ENCODE measurements around the gene SHISA6.

GRCh38 chr17:11340803-11341202 is 99.8 kb downstream of the SHISA6 start:
- TF ChIP-seq EZH2 (IDR thresholded peaks at IDR 0.05; ENCODE audit: borderline replicate concordance, low read depth, low read length, poor library complexity, severe bottlenecking): no peak
- no peak for TF ChIP-seq CTCF (conservative IDR thresholded peaks at IDR 0.05; ENCODE audit: low read depth, low read length)

All from A673 (cell line).